ENCODE measurements around the gene SPNS2. TPM values are rescaled to one million over a fixed set of nuclear protein-coding genes. Genes with fewer than 3 reads are reported as not detected.
A peak's percentile ranks its signal among the peaks of the same experiment; 100 is the strongest.

SPNS2 gene, protein sequence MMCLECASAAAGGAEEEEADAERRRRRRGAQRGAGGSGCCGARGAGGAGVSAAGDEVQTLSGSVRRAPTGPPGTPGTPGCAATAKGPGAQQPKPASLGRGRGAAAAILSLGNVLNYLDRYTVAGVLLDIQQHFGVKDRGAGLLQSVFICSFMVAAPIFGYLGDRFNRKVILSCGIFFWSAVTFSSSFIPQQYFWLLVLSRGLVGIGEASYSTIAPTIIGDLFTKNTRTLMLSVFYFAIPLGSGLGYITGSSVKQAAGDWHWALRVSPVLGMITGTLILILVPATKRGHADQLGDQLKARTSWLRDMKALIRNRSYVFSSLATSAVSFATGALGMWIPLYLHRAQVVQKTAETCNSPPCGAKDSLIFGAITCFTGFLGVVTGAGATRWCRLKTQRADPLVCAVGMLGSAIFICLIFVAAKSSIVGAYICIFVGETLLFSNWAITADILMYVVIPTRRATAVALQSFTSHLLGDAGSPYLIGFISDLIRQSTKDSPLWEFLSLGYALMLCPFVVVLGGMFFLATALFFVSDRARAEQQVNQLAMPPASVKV
- total RNA-seq: 84.6 and 122 TPM in 2 replicates

DNA sequence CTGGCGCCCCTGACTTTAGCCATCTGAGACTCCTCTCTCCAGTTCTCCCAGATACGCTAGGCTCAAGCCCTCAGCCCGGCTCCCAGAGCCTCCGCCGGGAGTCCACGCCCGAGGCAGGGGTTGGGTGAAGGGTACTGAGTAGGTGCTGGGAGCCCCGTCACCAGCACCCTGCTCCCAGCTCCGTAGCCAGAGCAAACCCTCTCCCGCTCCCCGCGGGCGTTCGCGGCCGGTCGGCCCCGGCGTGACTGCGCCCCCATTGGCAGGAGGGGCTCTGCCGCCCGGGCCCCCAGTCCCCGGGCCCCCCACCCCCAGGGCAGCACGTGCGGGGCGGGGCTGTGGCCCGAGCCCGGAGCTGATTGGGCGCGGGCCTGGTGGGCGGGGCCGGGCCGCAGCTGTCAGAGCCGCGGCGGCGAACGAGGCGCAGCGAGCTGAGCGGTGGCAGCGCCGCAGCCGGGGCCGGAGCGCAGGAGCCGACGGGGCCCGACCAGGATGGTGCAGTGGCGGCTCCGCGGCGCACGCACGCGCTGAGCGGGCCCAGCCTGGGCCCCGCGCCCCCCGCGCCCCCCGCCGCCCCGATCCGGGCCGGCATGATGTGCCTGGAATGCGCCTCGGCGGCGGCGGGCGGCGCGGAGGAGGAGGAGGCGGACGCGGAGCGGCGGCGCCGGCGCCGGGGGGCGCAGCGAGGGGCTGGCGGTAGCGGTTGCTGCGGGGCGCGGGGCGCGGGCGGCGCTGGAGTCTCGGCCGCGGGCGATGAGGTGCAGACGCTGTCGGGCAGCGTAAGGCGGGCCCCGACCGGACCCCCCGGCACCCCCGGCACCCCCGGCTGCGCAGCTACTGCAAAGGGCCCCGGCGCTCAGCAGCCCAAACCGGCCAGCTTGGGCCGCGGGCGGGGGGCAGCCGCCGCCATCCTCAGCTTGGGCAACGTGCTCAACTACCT lies at the start of gene SPNS2:
Gene SPNS2, plus strand, starts transcription at position 421 of the 937 bp plus-strand sequence. Its CDS starts 167 bp downstream, at position 588.
- peak; percentile 83 for DNase-seq

DNA sequence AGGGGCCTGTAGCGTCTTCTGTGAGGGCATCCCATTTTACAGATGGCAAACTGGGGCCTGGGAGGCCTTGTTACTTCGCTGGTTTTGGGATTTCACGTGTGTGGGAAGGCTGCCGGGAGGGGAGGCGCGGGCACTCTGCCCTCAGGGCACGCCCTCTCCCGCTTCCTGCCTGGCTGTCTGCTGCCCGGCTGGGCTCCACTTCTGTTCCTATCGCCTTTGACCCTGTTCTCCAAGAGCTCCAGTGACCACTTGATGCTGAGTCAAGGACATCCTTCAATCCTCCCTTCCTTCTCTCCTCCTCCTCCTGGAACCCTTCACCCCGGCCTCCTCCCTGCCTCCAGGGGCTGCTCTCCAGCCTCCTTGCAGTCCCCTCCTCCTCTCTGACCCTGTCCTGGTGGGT lies 48.9 kb upstream of the SPNS2 start:
- DNase-seq: peak; percentile 18

DNA sequence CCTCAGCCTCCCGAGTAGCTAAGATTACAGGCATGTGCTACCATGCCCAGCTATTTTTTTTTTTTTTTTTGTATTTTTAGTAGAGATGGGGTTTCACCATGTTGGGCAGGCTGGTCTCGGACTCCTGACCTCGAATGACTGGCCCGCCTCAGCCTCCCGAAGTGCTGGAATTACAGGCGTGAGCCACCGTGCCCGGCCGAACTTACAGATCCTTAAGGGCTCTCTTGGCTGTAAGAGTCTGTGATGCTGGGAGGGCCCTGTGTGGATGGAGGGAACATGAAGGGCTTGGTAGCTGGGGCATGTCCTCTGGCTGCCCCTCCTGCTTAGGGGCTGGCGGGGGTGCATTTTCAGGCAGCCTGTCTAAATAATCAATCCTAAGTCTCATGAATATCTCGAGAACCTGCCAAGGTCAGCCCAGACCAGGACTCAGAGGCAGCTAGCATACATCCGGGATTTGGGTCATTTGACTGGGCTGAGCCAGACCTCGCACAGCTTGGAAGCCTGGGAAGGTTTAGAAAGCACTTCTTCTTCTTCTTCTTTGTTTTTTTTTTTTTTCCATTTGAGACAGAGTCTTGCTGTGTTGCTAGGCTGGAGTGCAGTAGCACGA lies 47.9 kb upstream of the SPNS2 start:
- no peak for DNase-seq

DNA sequence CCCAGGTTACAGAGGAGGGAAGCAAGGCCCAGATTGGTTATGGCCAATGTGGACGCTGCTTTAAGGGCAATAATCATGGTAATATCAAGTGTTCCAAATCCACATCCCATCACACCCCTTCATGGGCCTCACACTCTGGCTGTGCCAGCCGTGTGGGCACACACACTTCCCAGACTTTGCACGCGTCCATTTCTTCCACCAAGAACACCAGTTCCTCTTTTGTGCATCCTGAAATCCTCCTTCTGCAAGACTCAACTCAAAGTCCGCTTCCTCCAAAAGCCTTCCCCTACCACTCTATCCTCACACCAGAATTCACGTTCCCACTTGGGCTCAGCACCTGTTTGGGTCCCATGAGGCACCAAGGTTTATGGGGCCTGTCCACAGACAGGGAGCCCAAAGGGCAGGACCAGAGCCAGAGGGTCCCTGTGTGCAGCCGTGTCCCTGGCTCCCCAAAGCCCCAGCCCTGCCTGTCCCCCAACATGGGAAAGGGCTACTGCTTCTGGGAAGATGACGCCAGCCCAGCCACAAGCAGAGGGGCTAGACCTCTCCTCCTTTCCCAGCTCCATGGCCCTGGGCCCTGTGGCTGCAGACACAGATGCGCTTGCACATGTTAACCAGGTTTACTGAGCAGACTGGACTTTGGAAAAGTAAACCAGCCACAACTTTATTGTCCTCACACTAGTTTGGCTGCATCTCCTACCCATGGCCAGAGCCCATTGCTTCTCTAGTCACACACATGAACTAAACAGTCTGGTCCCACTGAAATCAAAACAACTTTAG lies 44.7 kb upstream of the SPNS2 start:
- no peak for DNase-seq

DNA sequence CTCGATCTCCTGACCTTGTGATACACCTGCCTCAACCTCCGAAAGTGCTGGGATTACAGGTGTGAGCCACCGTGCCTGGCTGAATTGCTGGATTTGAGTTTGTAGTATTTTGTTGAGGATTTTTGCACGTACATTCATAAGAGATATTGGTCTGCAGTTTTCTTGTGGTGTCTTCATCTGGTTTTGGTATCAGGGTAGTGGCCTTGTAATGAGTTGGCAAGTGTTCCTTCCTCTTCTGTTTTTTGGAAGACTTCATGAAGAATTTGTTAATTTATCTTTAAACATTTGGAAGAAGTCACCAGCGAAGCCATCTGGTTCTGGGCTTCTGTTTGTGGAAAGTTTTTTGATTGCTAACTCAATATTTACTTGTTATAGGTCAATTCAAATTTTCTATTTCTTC lies 38.0 kb upstream of the SPNS2 start:
- no peak for DNase-seq

DNA sequence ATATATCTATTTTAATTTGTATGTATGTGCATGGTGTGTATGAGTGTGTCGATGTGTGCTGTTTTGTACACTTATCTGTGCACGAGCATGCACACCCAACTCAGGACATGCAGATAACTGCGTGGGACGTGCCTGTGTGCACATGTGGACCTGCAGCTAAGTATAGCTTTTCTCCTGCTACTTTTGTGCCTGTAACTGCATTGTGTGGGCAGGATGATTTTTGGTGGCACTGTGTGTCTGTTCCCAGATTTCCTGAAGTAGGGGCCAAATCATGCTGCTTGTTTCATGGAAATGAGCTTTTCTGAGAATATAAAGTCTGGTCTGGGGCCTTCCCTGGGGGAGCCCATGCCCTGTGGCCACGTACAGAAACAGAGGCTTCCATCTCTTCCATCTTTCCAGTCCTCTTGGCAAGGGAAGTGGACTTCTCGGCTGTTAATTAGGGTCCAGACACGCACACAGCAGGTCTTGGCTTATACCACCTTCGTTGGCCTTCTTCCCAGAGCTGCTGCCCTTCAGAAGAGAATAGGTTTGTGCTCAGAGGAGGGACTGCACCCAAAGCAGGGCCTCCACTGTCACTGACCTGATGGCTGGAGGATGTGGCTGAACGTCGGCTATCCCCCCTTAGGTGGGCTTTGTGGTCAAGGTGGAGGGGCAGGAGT lies 34.7 kb upstream of the SPNS2 start:
- DNase-seq: no peak

DNA sequence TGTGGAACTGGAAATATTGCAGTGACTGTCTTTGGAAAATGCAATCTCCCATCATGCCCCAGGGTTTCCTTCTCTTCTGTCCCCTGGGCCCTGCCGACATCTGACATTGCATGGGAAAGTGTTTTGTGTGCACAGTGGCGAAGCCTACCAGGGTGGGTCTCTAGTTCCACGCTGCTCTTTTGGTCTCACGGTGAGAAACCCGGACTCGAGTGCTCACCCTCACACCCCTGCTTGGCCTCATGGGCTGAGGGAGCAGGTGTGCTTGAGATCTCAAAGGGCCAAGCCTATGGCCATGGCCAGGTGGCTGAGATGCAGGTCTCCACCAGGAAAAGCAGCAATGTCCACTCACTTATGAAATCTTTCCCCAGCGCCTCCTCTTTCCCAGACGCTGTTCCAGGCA lies 32.9 kb upstream of the SPNS2 start:
- no peak for DNase-seq

DNA sequence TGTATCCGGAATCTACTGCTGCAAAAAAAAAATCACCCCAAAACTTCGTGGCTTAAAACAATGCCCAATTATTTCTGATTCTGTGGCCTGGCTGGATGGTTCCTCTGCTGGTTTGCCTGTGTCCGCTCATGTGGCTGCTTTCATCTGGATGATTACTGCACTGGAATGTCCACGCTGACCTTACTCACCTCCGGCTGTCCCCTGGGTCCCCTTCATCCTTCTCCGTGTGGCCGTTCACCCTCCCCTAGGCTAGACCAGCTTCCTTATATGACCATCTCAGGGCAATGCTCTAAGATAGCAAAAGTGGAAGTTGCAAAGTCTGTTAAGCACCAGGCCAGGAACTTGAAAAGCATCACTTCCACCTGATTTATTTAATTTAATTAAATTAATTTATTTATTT lies 31.4 kb upstream of the SPNS2 start:
- DNase-seq: no peak

DNA sequence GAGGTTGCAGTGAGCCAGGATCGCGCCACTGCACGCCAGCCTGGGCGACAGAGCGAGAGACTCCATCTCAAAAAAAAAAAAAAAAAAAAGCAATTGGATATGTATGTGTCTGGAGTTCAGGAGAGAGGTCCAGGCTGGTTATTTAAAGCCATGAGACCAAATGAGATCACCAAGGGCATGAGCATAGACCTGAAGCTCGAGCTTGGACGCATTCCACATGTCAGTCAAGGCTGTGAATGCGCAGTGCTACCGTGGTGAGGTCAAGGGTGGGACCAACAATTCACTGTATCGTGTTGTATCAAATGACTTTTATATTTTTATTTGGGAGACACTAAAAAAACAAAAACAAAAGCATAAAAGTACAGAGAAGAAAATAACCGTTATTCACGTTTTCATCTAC lies 29.1 kb upstream of the SPNS2 start:
- no peak for DNase-seq

DNA sequence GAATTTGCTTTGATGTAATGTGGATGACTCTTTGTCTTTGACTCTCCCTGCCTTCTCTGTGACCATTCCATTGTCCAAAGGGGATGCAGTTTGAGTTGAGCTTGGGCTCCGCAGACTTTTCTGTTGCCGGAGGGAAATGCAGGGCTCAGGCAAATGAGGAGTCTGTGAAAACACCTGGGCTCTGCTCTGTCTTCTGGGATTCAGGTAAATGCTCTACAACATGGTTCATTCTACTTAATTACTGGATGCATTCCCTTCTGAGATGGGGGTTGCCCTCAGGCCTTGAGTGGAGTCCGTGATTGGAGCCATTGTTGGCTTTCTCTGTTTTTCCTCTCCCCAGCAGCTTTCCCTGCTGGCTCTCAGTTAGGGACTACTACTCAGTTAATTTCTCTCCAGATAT lies 26.4 kb upstream of the SPNS2 start:
- DNase-seq: no peak

DNA sequence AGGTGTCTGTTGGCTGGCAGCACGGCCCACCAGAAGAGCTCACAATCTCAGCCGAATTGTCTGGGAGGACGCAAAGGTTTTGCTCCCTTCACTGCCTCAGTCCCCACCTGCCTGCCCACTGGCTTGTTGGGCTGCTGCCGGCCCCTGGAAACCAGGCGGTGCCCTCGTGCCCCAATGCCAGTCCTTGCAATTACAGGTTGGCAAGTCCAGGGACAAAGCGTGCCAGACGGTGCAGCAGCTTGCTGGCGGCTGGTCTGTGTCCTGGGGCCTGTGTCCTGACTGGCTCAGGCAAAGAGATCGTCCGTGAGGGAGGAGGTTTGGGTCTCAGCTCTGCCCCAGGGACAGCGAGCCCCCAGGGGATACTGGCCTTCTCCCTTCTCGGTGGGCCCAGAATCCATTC lies 24.6 kb upstream of the SPNS2 start:
- DNase-seq: no peak

DNA sequence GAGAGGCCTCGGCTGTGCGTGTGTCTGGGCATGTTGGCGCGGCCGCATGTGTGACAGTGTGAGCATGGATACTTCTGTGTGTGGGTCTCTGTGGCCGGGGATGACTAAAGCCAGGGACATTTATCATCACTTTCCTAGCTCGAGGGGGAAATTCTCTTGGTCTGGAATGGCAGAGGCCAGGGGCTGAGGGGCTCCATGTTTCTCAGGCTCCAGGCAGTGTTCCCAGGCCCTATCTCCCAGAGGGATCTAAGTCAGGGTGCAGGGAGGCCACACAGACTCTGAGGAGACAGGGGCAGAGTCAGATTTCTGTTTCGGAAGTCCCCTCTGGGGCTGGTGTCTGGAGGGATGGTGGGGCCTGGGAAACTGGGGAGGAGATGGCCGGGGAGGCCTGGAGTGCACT lies 23.7 kb upstream of the SPNS2 start:
- no peak for DNase-seq

DNA sequence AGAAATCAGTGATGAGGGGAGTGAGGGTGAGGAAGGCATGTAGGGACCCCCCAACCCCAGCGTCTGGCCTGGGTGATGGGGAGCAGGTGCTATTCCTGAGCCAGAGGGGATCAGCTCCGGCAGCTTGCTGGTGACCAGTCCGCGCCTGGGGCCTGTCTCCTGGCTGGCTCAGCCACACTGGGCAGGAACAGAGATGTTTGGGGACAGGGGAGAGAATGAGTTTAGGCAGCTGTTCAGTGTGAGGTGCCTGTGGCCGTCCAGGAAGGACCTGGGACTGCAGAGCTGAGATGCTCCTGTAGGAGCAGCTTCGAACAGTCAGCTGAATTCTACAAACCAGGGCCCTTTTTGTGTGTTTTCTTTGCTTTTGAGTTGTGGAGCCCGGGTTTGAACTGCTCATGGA lies 23.2 kb upstream of the SPNS2 start:
- no peak for DNase-seq

DNA sequence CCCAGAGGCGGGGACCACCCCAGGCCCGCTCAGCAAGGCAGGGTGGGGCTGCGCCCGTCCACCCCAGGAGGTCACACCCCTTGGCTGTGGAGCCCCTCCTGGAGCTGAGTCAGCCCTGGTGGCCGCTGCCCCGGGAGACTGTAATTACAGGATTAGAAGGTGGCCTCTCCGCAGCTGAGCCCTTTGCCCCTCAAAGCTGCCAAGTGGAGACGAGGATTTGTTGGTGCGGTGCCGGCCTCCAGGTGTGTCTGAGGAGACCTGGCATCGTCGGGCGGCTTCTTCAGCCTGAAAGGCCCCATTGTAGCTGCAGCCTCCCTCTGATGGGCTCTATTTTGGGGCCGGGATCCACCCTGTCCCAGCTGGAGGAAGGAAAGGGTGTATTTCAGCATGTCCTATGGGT lies 22.7 kb upstream of the SPNS2 start:
- DNase-seq: no peak

DNA sequence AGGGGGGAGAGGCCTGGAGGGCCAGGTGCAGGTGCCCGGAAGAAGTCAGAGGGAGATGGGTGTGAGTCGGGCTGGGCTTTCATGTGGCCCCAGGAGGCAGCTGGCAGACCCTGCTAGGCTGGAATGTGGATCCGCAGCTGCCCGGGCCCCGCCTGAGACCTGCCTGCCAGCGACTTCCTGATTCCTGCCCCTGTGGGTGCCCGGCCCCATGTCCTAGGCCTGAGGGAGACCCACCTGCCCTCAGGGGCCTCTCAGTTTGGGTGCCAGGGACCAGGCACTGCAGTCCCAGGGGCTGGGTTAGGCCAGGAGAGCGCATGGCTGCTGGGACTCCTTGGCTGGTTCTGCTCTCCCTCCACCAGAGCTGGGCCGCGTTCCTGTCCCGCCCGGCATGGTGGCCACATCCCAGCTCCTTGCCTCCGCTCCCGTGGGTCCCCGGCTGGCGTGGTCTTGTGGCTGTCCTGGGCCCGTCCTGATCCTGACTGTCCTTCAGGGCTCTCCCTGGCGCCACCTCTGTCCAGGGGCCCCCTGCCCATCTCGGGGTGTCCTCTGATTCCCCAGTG lies 22.1 kb upstream of the SPNS2 start:
- DNase-seq: no peak

DNA sequence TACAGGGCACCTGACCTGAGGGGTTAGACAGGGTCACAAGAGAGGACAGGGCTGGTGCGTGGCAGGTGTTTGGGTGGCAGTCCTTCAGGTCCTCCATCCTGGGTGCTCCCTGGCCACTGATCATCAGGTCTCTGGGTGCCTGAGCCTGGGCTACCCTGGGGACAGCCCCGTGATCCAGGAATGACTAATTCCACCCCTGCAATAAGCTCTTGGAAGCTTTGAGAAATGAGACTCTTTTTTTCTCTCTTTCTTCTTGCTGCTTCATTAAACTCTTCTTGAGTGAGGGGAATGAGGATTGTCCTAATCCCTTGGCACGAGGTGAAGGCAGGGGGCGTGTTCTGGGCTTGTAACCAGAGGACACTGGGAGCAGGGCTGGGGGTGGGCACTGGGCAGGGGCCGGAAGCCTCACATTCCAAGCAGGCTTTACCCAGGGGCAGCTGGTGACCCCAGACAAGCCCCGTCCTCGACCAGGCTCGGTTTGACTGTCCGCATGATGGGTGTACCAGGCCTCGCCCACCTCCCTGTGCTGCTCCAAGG lies 21.4 kb upstream of the SPNS2 start:
- no peak for DNase-seq

DNA sequence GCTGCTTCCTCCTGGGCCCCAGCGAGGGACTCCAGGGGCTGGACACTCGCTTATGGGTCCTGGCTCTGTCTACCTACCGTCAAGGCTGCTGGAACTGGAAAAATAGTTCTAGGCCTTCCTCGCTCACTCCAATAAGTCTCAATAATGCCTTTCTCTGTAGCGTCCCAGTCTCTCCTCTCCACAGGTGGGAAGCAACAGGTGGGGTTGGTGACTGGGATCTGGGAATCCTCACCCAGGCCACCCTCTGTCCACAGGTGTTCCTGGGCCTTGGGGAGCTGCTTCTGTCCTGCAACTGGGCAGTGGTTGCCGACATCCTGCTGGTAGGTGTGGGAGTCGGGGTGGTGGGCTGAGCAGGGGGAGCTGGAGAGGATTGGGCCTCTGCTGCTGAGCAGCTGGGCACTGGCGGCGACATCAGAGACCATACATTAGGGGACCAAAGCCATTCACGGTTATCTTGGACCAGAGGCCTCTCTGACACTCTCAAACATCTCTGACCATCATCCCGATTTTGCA lies 20.3 kb upstream of the SPNS2 start:
- no peak for DNase-seq

DNA sequence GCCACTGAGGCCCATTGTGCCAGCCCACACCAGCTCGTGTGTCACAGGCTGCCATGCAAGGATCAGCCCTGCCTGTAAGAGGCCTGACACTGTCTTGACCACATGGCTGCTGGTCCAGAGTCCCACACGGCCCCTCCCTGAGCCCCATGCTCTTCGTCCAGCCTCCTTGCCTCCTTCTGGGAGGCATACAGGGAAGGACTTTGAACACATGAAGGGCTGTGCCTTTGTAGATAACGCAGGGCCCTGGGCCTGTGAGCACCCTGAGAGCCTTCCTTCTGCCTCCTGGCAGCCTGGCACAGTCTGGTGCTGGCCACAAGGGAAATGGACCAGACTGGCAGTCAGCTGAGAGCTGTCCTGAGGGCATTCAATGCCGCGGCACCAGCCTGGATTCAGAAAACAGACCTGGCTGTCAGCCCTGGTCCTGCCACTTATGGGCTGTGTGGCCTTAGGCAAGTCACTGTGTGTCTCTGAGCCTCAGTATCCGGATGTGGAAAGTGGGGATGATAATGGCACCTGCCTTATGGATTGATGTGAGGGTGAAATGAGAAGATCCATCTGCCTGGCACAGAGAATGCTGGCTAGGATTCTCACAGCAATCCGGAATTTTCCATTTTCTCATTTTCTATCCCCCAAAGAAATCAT lies 19.2 kb upstream of the SPNS2 start:
- DNase-seq: no peak

DNA sequence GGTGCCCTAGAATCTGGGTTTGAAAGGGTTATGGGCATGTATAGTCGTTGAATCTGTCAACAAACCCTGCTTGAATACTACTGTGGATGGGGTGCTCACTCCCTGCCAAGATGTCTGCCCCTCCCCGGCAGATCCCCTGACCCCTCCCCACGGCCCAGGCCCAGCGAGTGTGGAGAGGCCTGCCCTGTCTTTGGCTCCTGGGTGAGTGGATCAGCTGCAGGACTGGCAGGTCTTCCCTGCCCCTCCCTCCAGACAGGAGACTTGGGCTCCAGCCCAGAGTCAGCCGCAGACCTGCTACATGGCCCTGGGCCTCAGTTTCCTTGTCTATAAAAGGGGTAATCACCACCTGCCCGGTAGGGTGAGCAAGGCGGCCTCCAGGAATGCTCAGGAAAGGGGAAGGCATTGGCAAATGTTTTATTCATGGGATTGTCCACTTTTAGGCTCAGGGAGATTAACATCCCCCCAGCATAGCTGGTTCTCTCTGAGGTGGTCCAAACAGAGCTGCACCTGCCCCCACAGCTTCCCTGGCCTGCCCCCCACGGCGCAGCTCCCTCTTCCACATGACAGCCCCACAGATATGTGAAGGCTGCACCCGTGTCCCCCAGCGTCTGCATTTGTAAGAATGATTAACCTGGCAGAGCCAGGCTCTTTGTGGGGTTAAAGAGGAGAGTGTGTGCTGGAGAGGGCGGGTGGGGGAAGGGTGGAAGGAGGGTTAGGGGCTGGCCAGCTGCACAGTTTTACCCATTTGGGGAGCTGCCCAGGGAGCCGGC lies 18.5 kb upstream of the SPNS2 start:
- DNase-seq: no peak

Data from dermis blood vessel endothelial cell (primary cell).